Stimulated activated effector memory CD8-positive, alpha-beta T cell treated with anti-CD3 and anti-CD28 coated beads, Interleukin-12 subunit alpha, Interleukin-12 subunit beta, amount 100 ng/mL, for 72 hours (primary cell): ENCODE measurements around the gene B3GAT2.
"Not testable (repeated sequence)": the region's sequence is repeated elsewhere in the genome, so short reads cannot be mapped to it uniquely, and the experiment has no call there.

Experiments used
- ATAC-seq: fragments of 150-1000 bp; cut with Tn5 transposase; 2 replicates; pipeline ENCODE4 v1.10.0; 2021
- DNase-seq, 2 donors: peaks; one replicate each; pipeline ENCODE4 v3.0.0; 2021 to 2022; ENCODE audit warnings: low spot score in 2 of 2
- H3K27ac Mint-ChIP-seq: one replicate; pipeline ENCODE4 v1.8.0; 2022; ENCODE audit warnings: mild to moderate bottlenecking, mixed read lengths
- H3K36me3 Mint-ChIP-seq: one replicate; pipeline ENCODE4 v1.8.0; 2022; ENCODE audit warnings: mild to moderate bottlenecking, mixed read lengths
- H3K4me1 Mint-ChIP-seq: one replicate; pipeline ENCODE4 v1.8.0; 2022; ENCODE audit warnings: mixed read lengths
- H3K4me3 Mint-ChIP-seq: one replicate; pipeline ENCODE4 v1.8.0; 2022; ENCODE audit warnings: mild to moderate bottlenecking, mixed read lengths
- H3K9me3 Mint-ChIP-seq: one replicate; pipeline ENCODE4 v1.8.0; 2022; ENCODE audit warnings: mixed read lengths

Gene B3GAT2

DNA sequence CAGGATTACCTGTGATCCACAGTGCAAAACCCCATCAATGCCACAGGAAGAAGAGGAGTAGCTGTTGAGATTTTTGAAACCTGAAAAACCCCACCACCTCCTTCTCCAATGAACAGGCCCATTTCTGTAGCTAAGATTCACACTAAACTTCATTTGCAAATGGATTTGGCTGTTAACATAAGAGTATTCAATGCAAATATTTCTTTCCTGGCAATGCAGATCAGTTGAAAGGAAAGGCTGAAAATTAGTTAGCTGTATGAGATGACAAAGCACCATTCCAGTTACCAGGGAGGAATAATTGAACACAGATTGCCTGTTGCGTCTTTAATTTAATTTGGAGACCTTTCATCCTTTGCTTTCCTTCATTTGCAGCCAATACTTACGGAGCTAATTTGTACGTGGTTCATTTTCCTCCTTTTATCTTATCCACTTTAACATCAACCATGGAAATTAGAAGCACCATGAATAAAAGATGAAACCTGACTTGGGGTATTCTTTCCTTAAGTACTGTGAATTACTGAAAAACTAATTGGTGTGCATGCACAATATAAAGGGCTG is 4.2 kb downstream of the B3GAT2 start:
- no peak for ATAC-seq
- Mint-ChIP-seq H3K27ac (no peak overlapping the region), H3K36me3 (no peaks in the 10 kb centered on the region), H3K9me3 (no peaks in the 10 kb centered on the region), H3K4me3 (no peak overlapping the region), H3K4me1 (peaks cover 24% of the 10 kb centered on the region)
- DNase-seq, result no peak

DNA sequence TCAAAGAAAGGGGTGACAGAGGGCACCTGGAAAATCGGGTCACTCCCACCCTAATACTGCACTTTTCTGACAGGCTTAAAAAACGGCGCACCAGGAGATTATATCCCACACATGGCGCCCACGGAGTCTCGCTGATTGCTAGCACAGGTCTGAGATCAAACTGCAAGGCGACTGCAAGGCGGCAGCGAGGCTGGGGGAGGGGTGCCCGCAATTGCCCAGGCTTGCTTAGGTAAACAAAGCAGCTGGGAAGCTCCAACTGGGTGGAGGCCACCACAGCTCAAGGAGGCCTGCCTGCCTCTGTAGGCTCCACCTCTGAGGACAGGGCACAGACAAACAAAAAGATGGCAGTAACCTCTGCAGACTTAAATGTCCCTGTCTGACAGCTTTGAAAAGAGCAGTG is 12.5 kb downstream of the B3GAT2 start:
- DNase-seq, H3K4me1 Mint-ChIP-seq, H3K9me3 Mint-ChIP-seq, H3K36me3 Mint-ChIP-seq, H3K27ac Mint-ChIP-seq, ATAC-seq, H3K4me3 Mint-ChIP-seq: not testable (repeated sequence)

DNA sequence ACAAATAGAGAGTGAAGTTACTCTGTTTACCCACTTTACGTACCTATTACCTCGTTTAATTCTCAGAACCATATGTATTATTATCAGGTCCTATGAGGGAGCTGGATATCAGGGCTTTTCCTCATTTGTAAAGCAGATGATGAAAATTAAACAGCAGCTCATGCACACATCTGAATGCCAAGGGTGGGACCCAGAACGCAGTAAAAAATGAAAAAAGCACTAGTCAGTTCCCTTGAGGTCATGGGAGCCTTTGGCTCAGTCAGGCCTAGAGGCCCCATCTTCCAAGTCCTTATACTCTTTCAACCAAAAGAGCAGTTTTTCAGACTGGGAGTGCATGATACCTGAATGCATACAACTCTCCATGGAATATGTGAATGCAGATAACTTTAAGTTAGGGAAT is 23.0 kb downstream of the B3GAT2 start:
- Mint-ChIP-seq H3K36me3 (no peaks in the 10 kb centered on the region), H3K9me3 (no peaks in the 10 kb centered on the region), H3K4me1 (no peaks in the 10 kb centered on the region), H3K27ac (no peak overlapping the region), H3K4me3 (no peak overlapping the region)
- DNase-seq (no peak), ATAC-seq (no peak)

GRCh38 chr6:70905742-70906141 is 51.1 kb downstream of the B3GAT2 start:
- no peak overlapping the region for H3K4me3 Mint-ChIP-seq
- H3K36me3 Mint-ChIP-seq, result no peaks in the 10 kb centered on the region
- no peak for ATAC-seq
- H3K4me1 Mint-ChIP-seq, result no peaks in the 10 kb centered on the region
- no peak for DNase-seq
- H3K27ac Mint-ChIP-seq, result no peak overlapping the region
- H3K9me3 Mint-ChIP-seq, result no peaks in the 10 kb centered on the region

DNA sequence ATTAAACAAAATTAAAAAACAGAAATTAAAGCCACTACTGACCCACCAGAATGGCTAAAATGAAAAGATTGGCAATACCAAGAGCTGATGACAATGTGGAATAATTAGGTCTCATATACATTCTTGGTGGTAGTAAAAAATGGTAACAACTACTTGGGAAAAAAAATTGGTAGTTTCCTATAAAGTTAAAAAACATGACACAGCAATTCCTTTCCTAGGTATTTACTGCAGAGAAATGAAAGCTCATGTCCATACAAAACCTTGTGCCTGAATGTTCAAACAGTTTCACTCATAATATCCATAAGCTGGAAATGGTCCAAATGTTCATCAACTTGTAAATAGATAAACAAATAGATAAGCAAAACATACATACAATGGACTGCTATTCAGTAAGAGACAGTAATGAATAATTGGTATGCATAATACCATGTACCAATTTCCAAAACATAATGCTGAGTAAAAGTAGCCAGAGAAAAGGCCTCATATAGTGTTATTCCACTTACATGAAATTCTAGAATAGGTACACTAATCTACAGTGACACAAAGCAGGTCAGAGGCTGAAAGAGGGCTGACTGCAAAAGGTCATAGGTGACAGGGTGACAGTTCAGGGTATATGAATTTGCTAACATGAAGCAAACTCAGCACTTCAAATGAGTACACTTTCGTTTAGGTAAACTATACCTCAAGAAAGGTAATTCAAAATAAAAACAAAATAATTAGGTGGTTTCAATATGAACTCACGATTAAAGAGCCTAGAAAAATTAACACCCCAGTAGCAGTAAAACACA is 53.0 kb downstream of the B3GAT2 start:
- no peak for ATAC-seq
- no peaks in the 10 kb centered on the region for H3K4me1 Mint-ChIP-seq
- no peak for DNase-seq
- H3K9me3 Mint-ChIP-seq, result no peaks in the 10 kb centered on the region
- no peak overlapping the region for H3K4me3 Mint-ChIP-seq
- no peak overlapping the region for H3K27ac Mint-ChIP-seq
- H3K36me3 Mint-ChIP-seq, result no peaks in the 10 kb centered on the region

- Mint-ChIP-seq H3K36me3 (no peaks in the 10 kb centered on the region), H3K27ac (no peak overlapping the region), H3K4me3 (no peak overlapping the region), H3K9me3 (no peaks in the 10 kb centered on the region), H3K4me1 (no peaks in the 10 kb centered on the region)
- no peak for ATAC-seq
- DNase-seq, result no peak
Observed at GRCh38 chr6:70901324-70901723, 55.5 kb downstream of the B3GAT2 start.

DNA sequence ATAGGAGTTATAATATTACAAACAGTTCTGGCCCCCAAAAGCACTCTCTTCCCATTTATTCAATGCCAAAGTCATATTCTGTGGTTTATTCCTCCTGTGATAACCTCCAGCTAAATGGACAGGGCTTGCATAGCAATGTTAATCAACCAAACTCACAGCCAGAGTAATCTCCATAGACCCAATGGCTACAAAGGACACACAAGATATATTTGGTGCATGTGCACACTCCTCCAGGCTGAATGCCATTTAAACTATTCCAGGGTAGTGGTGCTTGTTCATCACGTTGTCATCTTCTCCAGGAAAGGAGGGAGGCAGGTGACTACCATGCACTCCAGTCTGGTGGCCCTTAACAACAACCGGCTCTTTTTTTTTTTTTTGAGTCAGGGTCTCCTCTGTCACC is 56.8 kb downstream of the B3GAT2 start:
- Mint-ChIP-seq H3K9me3 (no peaks in the 10 kb centered on the region), H3K36me3 (no peaks in the 10 kb centered on the region), H3K27ac (no peak overlapping the region), H3K4me1 (no peaks in the 10 kb centered on the region), H3K4me3 (no peak overlapping the region)
- ATAC-seq (no peak), DNase-seq (no peak)

DNA sequence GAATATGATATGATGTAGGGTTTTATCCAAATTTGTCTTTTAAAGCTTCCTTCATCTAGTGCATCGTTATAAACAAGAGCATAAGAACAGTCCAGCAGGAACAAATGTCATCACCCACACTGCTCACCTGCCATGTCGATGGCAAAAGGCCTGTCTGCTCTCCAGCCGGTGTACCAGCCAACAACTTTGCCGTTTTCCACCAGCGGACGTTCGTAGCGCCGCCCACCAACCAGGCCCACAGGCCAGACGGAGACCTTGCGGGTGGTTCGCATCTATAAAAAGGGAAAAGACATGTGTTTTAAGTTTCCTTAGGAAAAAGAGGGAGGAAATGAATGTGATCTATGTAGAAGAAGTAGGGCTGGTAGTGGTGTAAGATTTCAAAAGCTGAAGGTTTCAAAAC is 62.9 kb downstream of the B3GAT2 start:
- DNase-seq (no peak), ATAC-seq (no peak)
- Mint-ChIP-seq H3K36me3 (no peaks in the 10 kb centered on the region), H3K27ac (no peak overlapping the region), H3K4me1 (no peaks in the 10 kb centered on the region), H3K9me3 (no peaks in the 10 kb centered on the region), H3K4me3 (no peak overlapping the region)

DNA sequence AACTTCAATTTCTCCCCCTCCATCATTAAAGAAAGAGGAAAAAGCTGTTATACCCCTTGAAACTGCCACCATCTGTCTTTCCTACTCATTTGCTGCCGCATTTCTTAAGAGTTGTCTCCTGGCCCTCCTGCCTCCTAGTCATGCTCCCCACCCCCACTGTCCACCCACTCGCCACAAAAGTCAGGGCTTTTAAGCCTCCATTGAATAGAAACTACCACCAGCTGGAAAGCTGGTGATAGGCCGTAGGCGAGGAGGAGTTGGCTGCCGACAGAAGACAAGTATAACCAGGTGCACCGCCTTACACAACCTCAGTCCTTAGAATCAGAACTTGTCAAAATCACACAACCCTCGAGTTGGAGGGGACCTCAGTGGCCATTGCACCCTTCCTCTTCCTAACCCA is 67.6 kb downstream of the B3GAT2 start:
- H3K4me3 Mint-ChIP-seq, result no peak overlapping the region
- DNase-seq, result no peak
- no peak for ATAC-seq
- H3K27ac Mint-ChIP-seq, result no peak overlapping the region
- H3K9me3 Mint-ChIP-seq, result no peaks in the 10 kb centered on the region
- no peaks in the 10 kb centered on the region for H3K4me1 Mint-ChIP-seq
- H3K36me3 Mint-ChIP-seq, result no peaks in the 10 kb centered on the region

GRCh38 chr6:70886661-70887060 is 70.2 kb downstream of the B3GAT2 start:
- ATAC-seq, result no peak
- DNase-seq, result no peak
- no peaks in the 10 kb centered on the region for H3K4me1 Mint-ChIP-seq
- H3K9me3 Mint-ChIP-seq, result no peaks in the 10 kb centered on the region
- no peak overlapping the region for H3K4me3 Mint-ChIP-seq
- no peaks in the 10 kb centered on the region for H3K36me3 Mint-ChIP-seq
- no peak overlapping the region for H3K27ac Mint-ChIP-seq

DNA sequence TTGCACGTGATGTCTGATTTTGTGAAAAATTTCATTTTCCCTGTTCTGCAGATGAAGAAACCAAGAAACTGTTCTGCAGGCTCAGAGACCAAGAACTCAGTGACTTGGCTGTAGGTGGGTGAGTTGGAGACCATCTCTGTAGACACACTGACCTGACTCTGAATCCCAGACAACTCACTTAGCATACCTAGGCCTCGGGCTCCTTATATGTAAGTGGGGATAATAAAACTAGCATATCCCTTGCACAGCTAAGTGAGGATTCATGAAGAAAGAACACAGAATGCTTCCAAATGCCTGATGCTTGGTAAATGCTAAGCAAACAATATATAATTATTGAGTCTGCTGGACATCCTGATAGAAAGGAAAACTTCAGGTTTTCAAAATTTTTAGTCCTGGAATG is 70.8 kb downstream of the B3GAT2 start:
- H3K9me3 Mint-ChIP-seq, result no peaks in the 10 kb centered on the region
- H3K4me1 Mint-ChIP-seq, result no peaks in the 10 kb centered on the region
- no peak overlapping the region for H3K4me3 Mint-ChIP-seq
- no peaks in the 10 kb centered on the region for H3K36me3 Mint-ChIP-seq
- H3K27ac Mint-ChIP-seq, result no peak overlapping the region
- no peak for DNase-seq
- no peak for ATAC-seq

- DNase-seq, result peak; percentile 61 to 78
- no peaks in the 10 kb centered on the region for H3K36me3 Mint-ChIP-seq
- no peaks in the 10 kb centered on the region for H3K9me3 Mint-ChIP-seq
- H3K4me1 Mint-ChIP-seq, result no peaks in the 10 kb centered on the region
- ATAC-seq, result peak; percentile 75
- no peak overlapping the region for H3K27ac Mint-ChIP-seq
- no peak overlapping the region for H3K4me3 Mint-ChIP-seq
Observed at GRCh38 chr6:70884074-70884983, 72.5 kb downstream of the B3GAT2 start.

DNA sequence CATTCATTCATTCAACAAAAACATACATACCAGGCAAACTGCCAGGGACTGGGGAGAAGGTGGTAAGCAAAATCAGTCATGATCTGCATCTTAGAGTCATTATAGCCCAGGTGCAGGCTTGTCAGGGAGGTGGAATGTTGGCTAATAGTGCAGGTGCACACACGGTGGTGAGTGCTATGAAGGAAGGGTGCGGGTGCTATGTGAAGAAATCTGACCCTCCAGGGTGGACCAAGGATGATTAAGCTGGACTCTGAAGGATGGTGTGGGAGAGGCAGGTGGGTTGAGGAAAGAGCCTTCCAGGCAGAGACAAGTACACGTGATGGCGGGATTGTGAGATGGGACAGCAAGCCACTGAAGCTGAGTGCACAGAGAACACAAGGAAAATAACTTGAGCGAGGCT is 77.4 kb downstream of the B3GAT2 start:
- H3K4me1 Mint-ChIP-seq, result no peaks in the 10 kb centered on the region
- DNase-seq (no peak), ATAC-seq (no peak)
- no peak overlapping the region for H3K27ac Mint-ChIP-seq
- no peaks in the 10 kb centered on the region for H3K36me3 Mint-ChIP-seq
- no peaks in the 10 kb centered on the region for H3K9me3 Mint-ChIP-seq
- H3K4me3 Mint-ChIP-seq, result no peak overlapping the region

DNA sequence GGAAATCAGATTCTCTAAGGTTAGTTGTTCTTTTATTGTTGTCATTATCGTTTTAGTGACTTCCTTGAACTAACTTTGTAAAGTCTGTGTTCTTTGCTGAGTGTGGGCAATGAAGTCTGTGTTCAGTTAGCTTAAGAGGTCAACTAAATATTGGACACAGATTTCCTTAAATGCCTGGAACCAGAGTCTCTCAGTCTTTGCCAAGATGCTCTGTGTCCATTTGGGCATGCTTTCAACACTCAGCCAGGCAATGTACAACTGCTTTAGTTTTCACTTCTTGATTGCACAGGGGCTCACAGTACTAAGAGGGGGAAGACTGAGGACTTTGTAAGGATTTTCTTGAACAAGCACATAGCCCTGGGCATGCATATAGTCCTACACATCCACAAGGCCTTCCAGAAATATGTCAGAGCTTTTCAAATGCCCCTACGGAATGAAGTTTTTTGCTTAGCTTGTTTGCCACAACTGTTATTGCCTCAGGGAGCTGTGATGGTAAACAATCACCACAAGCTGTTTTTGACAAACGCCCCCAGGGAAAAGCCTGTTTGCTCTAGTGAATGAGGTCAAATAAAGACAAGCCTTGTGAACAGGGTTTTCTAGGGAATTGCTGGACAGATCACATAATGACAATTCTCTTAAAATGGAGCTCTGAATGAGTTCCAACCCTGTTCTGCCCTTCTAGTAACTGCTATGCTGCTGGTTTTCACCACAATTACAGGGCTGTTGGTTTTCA is 82.5 kb downstream of the B3GAT2 start:
- H3K36me3 Mint-ChIP-seq, result no peaks in the 10 kb centered on the region

GRCh38 chr6:70872469-70872868 is 84.4 kb downstream of the B3GAT2 start:
- Mint-ChIP-seq H3K4me3 (no peak overlapping the region), H3K27ac (no peak overlapping the region), H3K36me3 (no peaks in the 10 kb centered on the region), H3K4me1 (no peaks in the 10 kb centered on the region), H3K9me3 (peaks cover 17% of the 10 kb centered on the region)
- DNase-seq (no peak), ATAC-seq (no peak)

More for the DNA sequence above, 82.5 kb downstream of the B3GAT2 start:
- no peak overlapping the region for H3K4me3 Mint-ChIP-seq
- H3K9me3 Mint-ChIP-seq, result peaks cover 17% of the 10 kb centered on the region
- H3K27ac Mint-ChIP-seq, result no peak overlapping the region
- DNase-seq (no peak), ATAC-seq (no peak)
- H3K4me1 Mint-ChIP-seq, result no peaks in the 10 kb centered on the region
